Measurements from ENCODE around the gene TWIST2. TPM values are rescaled to one million over a fixed set of nuclear protein-coding genes. Genes with fewer than 3 reads are reported as not detected.

The TWIST2 gene
- total RNA-seq, 6 donors from 2014 or later: 10.5 to 29.3 (median 23.4) TPM

GRCh38 chr2:238810321-238810720 is 37.6 kb upstream of the TWIST2 start:
- H3K36me3 ChIP-seq: no peaks in the 10 kb centered on the region
- 82 to 88% methylated on average over 3 to 5 of the region's 5 CpGs for WGBS, 2 donors
- peaks cover 0 to 10% (median 4%) of the 10 kb centered on the region in 4 donors for H3K9me3 ChIP-seq
- no peak for ATAC-seq (ENCODE audit: low FRiP score in 2 of 2)
- H3K27ac ChIP-seq: no peak overlapping the region
- no peak for TF ChIP-seq POLR2A (IDR thresholded peaks at IDR 0.05)
- TF ChIP-seq EP300 (IDR thresholded peaks at IDR 0.05): no peak
- TF ChIP-seq, protein P1, sequence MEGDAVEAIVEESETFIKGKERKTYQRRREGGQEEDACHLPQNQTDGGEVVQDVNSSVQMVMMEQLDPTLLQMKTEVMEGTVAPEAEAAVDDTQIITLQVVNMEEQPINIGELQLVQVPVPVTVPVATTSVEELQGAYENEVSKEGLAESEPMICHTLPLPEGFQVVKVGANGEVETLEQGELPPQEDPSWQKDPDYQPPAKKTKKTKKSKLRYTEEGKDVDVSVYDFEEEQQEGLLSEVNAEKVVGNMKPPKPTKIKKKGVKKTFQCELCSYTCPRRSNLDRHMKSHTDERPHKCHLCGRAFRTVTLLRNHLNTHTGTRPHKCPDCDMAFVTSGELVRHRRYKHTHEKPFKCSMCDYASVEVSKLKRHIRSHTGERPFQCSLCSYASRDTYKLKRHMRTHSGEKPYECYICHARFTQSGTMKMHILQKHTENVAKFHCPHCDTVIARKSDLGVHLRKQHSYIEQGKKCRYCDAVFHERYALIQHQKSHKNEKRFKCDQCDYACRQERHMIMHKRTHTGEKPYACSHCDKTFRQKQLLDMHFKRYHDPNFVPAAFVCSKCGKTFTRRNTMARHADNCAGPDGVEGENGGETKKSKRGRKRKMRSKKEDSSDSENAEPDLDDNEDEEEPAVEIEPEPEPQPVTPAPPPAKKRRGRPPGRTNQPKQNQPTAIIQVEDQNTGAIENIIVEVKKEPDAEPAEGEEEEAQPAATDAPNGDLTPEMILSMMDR (IDR thresholded peaks at IDR 0.05): no peak
- TF ChIP-seq POLR2AphosphoS5 (IDR thresholded peaks at IDR 0.05): no peak
- DNase-seq: no peak
- no peaks in the 10 kb centered on the region for H3K4me1 ChIP-seq
- H3K4me3 ChIP-seq: no peak overlapping the region
- H3K27me3 ChIP-seq: no peaks in the 10 kb centered on the region

DNA sequence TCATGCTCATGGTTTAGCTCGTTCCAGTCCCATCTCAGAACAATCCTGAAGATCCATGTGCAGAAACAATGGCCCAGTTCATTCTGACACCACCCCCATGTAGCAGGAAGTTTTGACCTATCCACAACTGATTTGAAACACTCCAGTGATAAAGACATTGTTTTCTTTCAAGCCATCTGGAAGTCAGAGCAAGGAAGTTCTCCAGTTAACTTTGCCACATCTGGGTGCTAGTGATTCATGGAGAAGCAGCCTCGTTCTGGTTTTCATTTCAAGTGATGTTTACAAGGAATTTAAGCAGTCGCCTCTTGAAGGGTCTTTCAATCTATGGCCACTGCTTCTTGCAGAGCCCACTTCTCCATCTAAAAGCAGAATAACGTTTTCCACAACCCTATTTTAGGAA is 36.6 kb upstream of the TWIST2 start:
- Histone ChIP-seq H3K4me1 (no peaks in the 10 kb centered on the region), H3K27ac (no peak overlapping the region), H3K9me3 (peaks cover 0 to 10% (median 4%) of the 10 kb centered on the region in 4 donors), H3K27me3 (no peaks in the 10 kb centered on the region), H3K36me3 (no peaks in the 10 kb centered on the region), H3K4me3 (no peak overlapping the region)
- TF ChIP-seq POLR2AphosphoS5 (IDR thresholded peaks at IDR 0.05) (no peak), EP300 (IDR thresholded peaks at IDR 0.05) (no peak), POLR2A (IDR thresholded peaks at IDR 0.05) (no peak)
- TF ChIP-seq, protein P1 (IDR thresholded peaks at IDR 0.05): no peak
- no peak for ATAC-seq (ENCODE audit: low FRiP score in 2 of 2)
- no peak for DNase-seq
- 53 to 60% methylated on average over 4 of the region's 4 CpGs for WGBS, 2 donors

DNA sequence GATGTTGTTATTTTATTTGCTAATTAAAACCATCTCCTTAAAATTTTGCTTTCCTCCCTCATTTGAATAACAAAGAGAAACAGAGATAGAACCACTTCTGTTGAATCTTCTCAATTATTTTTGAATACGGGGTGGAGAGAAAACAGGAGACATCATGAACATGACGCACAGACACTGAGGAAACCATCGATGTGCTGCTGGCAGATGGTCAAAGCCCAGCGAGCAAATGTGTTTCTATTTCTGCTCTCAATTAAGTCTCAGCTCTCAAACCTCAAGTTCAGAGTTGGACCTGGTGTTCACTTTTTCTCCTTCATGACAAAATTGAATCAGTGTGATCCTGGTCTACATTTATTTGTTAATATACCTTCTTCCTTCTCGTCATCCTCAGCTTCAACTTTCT is 36.1 kb upstream of the TWIST2 start:
- Histone ChIP-seq H3K4me1 (no peaks in the 10 kb centered on the region), H3K36me3 (no peaks in the 10 kb centered on the region), H3K4me3 (no peak overlapping the region), H3K27me3 (no peaks in the 10 kb centered on the region), H3K9me3 (peaks cover 0 to 10% (median 4%) of the 10 kb centered on the region in 4 donors), H3K27ac (no peak overlapping the region)
- 84% methylated on average over 5 of the region's 5 CpGs for WGBS, 2 donors
- ATAC-seq (ENCODE audit: low FRiP score in 2 of 2): no peak
- TF ChIP-seq POLR2AphosphoS5 (IDR thresholded peaks at IDR 0.05): no peak
- TF ChIP-seq, protein P1 (IDR thresholded peaks at IDR 0.05): no peak
- no peak for TF ChIP-seq EP300 (IDR thresholded peaks at IDR 0.05)
- no peak for TF ChIP-seq POLR2A (IDR thresholded peaks at IDR 0.05)
- no peak for DNase-seq

DNA sequence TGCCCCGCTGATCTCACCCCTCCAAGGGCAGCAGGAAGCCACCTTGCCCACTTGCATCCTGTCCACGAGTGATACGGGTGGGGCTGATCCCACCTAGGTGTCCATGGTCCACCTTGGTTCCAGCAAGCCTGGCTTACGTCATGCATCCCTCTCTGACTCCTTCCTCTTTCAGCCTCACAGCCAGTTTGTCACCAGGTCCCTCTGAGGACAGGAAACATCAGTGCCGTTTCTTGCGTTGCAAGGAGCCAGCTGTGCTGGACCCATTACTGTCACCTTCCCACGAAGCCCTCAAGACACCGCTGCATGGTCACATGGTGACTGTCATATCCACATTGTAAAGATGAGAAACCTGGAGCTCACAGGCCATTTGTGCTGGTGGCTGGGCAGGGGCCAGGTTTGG is 34.8 kb upstream of the TWIST2 start:
- ATAC-seq (ENCODE audit: low FRiP score in 2 of 2) (no peak), DNase-seq (no peak)
- Histone ChIP-seq H3K27ac (no peak overlapping the region), H3K9me3 (peaks cover 0 to 10% (median 4%) of the 10 kb centered on the region in 4 donors), H3K4me3 (no peak overlapping the region), H3K27me3 (no peaks in the 10 kb centered on the region), H3K36me3 (no peaks in the 10 kb centered on the region), H3K4me1 (no peaks in the 10 kb centered on the region)
- no peak for TF ChIP-seq POLR2A (IDR thresholded peaks at IDR 0.05)
- TF ChIP-seq, protein P1 (IDR thresholded peaks at IDR 0.05): no peak
- TF ChIP-seq EP300 (IDR thresholded peaks at IDR 0.05): no peak
- TF ChIP-seq POLR2AphosphoS5 (IDR thresholded peaks at IDR 0.05): no peak
- 69 to 74% methylated on average over 6 to 8 of the region's 8 CpGs for WGBS, 2 donors

- TF ChIP-seq POLR2AphosphoS5 (IDR thresholded peaks at IDR 0.05) (no peak), POLR2A (IDR thresholded peaks at IDR 0.05) (no peak), EP300 (IDR thresholded peaks at IDR 0.05) (no peak)
- TF ChIP-seq, protein P1 (IDR thresholded peaks at IDR 0.05): no peak
- Histone ChIP-seq H3K36me3 (no peaks in the 10 kb centered on the region), H3K4me1 (no peaks in the 10 kb centered on the region), H3K27ac (no peak overlapping the region), H3K27me3 (no peaks in the 10 kb centered on the region), H3K4me3 (no peak overlapping the region), H3K9me3 (no peaks in the 10 kb centered on the region)
- WGBS, 2 donors: 22 to 79% methylated on average over 1 to 4 of the region's 4 CpGs
- no peak for ATAC-seq (ENCODE audit: low FRiP score in 2 of 2)
- DNase-seq: no peak
Observed at GRCh38 chr2:238814815-238815214, 33.1 kb upstream of the TWIST2 start.
